Measurements from ENCODE around the gene HBS1L. TPM values are rescaled to one million over a fixed set of nuclear protein-coding genes. Genes with fewer than 3 reads are reported as not detected.

Gene HBS1L
- polyA plus RNA-seq, 1 of the 3 experiments (the other 2 are of a cell fraction): 19.0 TPM

- Histone ChIP-seq H4K20me1 (ENCODE audit: insufficient read depth) (no peaks in the 10 kb centered on the region; the same call in 1 of the 2 replicates), H3K36me3 (replicated peaks in 1 of 2; ENCODE audit: control insufficient read depth in 1 of 2, insufficient read depth in 2 of 2, low read length in 1 of 2) (peaks cover 0 to 10% of the 10 kb centered on the region in 2 experiments), H3K4me1 (ENCODE audit: control insufficient read depth in 1 of 2, insufficient read depth in 2 of 2, low read depth in 1 of 2, low read length in 1 of 2) (no peaks in the 10 kb centered on the region; a peak in 1 of 4 replicates), H3K9me2 (no peaks in the 10 kb centered on the region), H2AFZ (ENCODE audit: low read depth) (no peak overlapping the region), H3K79me2 (ENCODE audit: insufficient read depth) (peaks cover 28% of the 10 kb centered on the region), H3K9me3 (no peaks in the 10 kb centered on the region), H3F3A (replicated peaks; ENCODE audit: insufficient read depth) (peaks cover 12% of the 10 kb centered on the region), H3K4me2 (0 out of 2 replicates have a peak overlapping the region, but pooled peaks have one; percentile 28), H3K27ac (ENCODE audit: low read depth in 2 of 2, low read length in 1 of 2) (peak overlapping the region in 1 of 2 experiments; percentile 24; a peak in 2 of 4 replicates), H3K27me3 (ENCODE audit: insufficient read depth) (no peaks in the 10 kb centered on the region), H3K4me3 (ENCODE audit: low read depth in 2 of 2, low read length in 1 of 2) (no peak overlapping the region), H3K9ac (no peak overlapping the region)
- ChIA-PET CTCF (no interaction called here), POLR2A (no interaction called here)
- TF ChIP-seq FOSL2 (IDR thresholded peaks at IDR 0.05; ENCODE audit: borderline replicate concordance, low read depth): no peak
- TF ChIP-seq MXI1 (IDR thresholded peaks at IDR 0.05; ENCODE audit: low read depth, low read length): no peak
- no peak for TF ChIP-seq FOXJ3 (CRISPR knock-in tag; IDR thresholded peaks at IDR 0.05)
- TF ChIP-seq POLR2AphosphoS5 (IDR thresholded peaks at IDR 0.05; ENCODE audit: low read depth, low read length): no peak
- no peak for TF ChIP-seq SMC3 (IDR thresholded peaks at IDR 0.05; ENCODE audit: low read depth, low read length)
- no peak for TF ChIP-seq GABPA (IDR thresholded peaks at IDR 0.05; ENCODE audit: low read depth)
- TF ChIP-seq, protein P1, sequence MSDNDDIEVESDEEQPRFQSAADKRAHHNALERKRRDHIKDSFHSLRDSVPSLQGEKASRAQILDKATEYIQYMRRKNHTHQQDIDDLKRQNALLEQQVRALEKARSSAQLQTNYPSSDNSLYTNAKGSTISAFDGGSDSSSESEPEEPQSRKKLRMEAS (IDR thresholded peaks at IDR 0.05; ENCODE audit: low read depth): no peak
- TF ChIP-seq, protein P2, sequence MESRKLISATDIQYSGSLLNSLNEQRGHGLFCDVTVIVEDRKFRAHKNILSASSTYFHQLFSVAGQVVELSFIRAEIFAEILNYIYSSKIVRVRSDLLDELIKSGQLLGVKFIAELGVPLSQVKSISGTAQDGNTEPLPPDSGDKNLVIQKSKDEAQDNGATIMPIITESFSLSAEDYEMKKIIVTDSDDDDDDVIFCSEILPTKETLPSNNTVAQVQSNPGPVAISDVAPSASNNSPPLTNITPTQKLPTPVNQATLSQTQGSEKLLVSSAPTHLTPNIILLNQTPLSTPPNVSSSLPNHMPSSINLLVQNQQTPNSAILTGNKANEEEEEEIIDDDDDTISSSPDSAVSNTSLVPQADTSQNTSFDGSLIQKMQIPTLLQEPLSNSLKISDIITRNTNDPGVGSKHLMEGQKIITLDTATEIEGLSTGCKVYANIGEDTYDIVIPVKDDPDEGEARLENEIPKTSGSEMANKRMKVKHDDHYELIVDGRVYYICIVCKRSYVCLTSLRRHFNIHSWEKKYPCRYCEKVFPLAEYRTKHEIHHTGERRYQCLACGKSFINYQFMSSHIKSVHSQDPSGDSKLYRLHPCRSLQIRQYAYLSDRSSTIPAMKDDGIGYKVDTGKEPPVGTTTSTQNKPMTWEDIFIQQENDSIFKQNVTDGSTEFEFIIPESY (IDR thresholded peaks at IDR 0.05; ENCODE audit: borderline replicate concordance, low read depth): no peak
- TF ChIP-seq NRF1 (IDR thresholded peaks at IDR 0.05; ENCODE audit: low read depth, low read length): no peak
- TF ChIP-seq MEF2A (IDR thresholded peaks at IDR 0.05; ENCODE audit: borderline replicate concordance, low read depth): no peak
- no peak for TF ChIP-seq TEAD4 (IDR thresholded peaks at IDR 0.05; ENCODE audit: borderline replicate concordance, insufficient read depth)
- no peak for TF ChIP-seq CHD2 (IDR thresholded peaks at IDR 0.05; ENCODE audit: low read length, partially characterized antibody)
- TF ChIP-seq NFIC (IDR thresholded peaks at IDR 0.05; ENCODE audit: borderline replicate concordance): no peak
- no peak for TF ChIP-seq SIN3A (IDR thresholded peaks at IDR 0.05; ENCODE audit: borderline replicate concordance, low read depth, low read length)
- TF ChIP-seq ELF1 (IDR thresholded peaks at IDR 0.05): no peak
- TF ChIP-seq RFX5 (IDR thresholded peaks at IDR 0.05; ENCODE audit: low read length): no peak
- 85% methylated on average over 4 of the region's 4 CpGs for WGBS (ENCODE audit: low lambda C conversion rate)
- DNase-seq: no peak
These were observed 40.2 kb downstream of the HBS1L start for GRCh38 chr6:135014353-135014832.

GRCh38 chr6:135013211-135013610 lies 41.4 kb downstream of the HBS1L start:
- 98% methylated on average over 3 of the region's 3 CpGs for WGBS (ENCODE audit: low lambda C conversion rate)
- Histone ChIP-seq H3K4me1 (ENCODE audit: control insufficient read depth in 1 of 2, insufficient read depth in 2 of 2, low read depth in 1 of 2, low read length in 1 of 2) (no peaks in the 10 kb centered on the region; a peak in 1 of 4 replicates), H3K36me3 (replicated peaks in 1 of 2; ENCODE audit: control insufficient read depth in 1 of 2, insufficient read depth in 2 of 2, low read length in 1 of 2) (peaks cover 3 to 10% of the 10 kb centered on the region in 2 experiments), H3K4me3 (ENCODE audit: low read depth in 2 of 2, low read length in 1 of 2) (no peak overlapping the region), H3K27ac (ENCODE audit: low read depth in 2 of 2, low read length in 1 of 2) (no peak overlapping the region), H4K20me1 (ENCODE audit: insufficient read depth) (no peaks in the 10 kb centered on the region; the same call in 1 of the 2 replicates), H3K9me2 (no peaks in the 10 kb centered on the region), H2AFZ (ENCODE audit: low read depth) (no peak overlapping the region), H3K27me3 (ENCODE audit: insufficient read depth) (no peaks in the 10 kb centered on the region), H3F3A (replicated peaks; ENCODE audit: insufficient read depth) (peaks cover 12% of the 10 kb centered on the region), H3K79me2 (ENCODE audit: insufficient read depth) (peaks cover 22% of the 10 kb centered on the region), H3K4me2 (no peak overlapping the region), H3K9me3 (no peaks in the 10 kb centered on the region), H3K9ac (no peak overlapping the region)
- POLR2A ChIA-PET: no interaction called here
- DNase-seq: no peak
- CTCF ChIA-PET: no interaction called here
- TF ChIP-seq TEAD4 (IDR thresholded peaks at IDR 0.05; ENCODE audit: borderline replicate concordance, insufficient read depth): no peak
- TF ChIP-seq, protein P1 (IDR thresholded peaks at IDR 0.05; ENCODE audit: low read depth): no peak
- no peak for TF ChIP-seq PBX3 (IDR thresholded peaks at IDR 0.05)
- TF ChIP-seq TCF12 (IDR thresholded peaks at IDR 0.05): no peak
- no peak for TF ChIP-seq RFX5 (IDR thresholded peaks at IDR 0.05; ENCODE audit: low read length)
- TF ChIP-seq SMC3 (IDR thresholded peaks at IDR 0.05; ENCODE audit: low read depth, low read length): no peak
- no peak for TF ChIP-seq FOSL2 (IDR thresholded peaks at IDR 0.05; ENCODE audit: borderline replicate concordance, low read depth)
- no peak for TF ChIP-seq CHD2 (IDR thresholded peaks at IDR 0.05; ENCODE audit: low read length, partially characterized antibody)
